K562 (cell line): ENCODE measurements around the gene GTF2A2. TPM values are rescaled to one million over a fixed set of nuclear protein-coding genes. Genes with fewer than 3 reads are reported as not detected.

Experiments used
- ATAC-seq: fragments of 200-7000 bp; cut with Tn5 transposase; 3 replicates; pipeline ENCODE4 v1.9.1; 2020; ENCODE audit warnings: moderate library complexity
- BruUV-seq: library from RNA; stranded (reverse); fragments of 400-500 nt; replicated peaks from 2 replicates; lab custom pipeline; 2021; lab: Mats Ljungman, UMichigan
- CTCF ChIA-PET: fragments of 300-600 bp; formaldehyde crosslinking; extraction: SDS; loops from one replicate; lab custom pipeline; 2021; ENCODE audit warnings: low intra/inter-chr PET ratio; lab: Yijun Ruan, JAX
- POLR2A ChIA-PET: fragments of 300-600, 350-650 bp; sonication (Branson Sonifier 250); formaldehyde crosslinking; extraction: SDS; loops from one replicate; lab custom pipeline; 2021; ENCODE audit warnings: antibody characterized with exemption, inconsistent platforms; lab: Yijun Ruan, JAX
- DNase-seq, 4 experiments: peaks; one replicate each; pipeline versions ENCODE4 v3.0.0 to v3.0.0-alpha.2; 2011 to 2018; ENCODE audit warnings: low spot score in 3 of 4, mixed read lengths in 3 of 4; ENCODE audit errors: extremely low read depth in 1 of 4
- FAIRE-seq: peaks from 2 replicates; lab custom pipeline; 2011; peaks lifted over from hg19 to GRCh38; lab: Jason Lieb, UNC
- H2AFZ ChIP-seq: 2 replicates; pipeline ENCODE4 v1.6.0; 2011; ENCODE audit warnings: low read depth, low read length, control low read depth, inconsistent platforms
- H3K27ac ChIP-seq: fragments of 200-600 bp; 3 replicates; pipeline ENCODE4 v1.8.0; 2011; ENCODE audit warnings: low read depth, mild to moderate bottlenecking, control low read depth, inconsistent platforms, low read length, moderate library complexity, mixed read lengths; ENCODE audit errors: extremely low read depth
- H3K27me3 ChIP-seq, 2 experiments: fragments of 300-600 bp in 1 of 2; 2 replicates in 1 of 2; 3 replicates in 1 of 2; pipeline versions ENCODE4 v1.6.0 to v1.8.0; 2011; ENCODE audit warnings: inconsistent platforms in 2 of 2, low read length in 2 of 2, mild to moderate bottlenecking in 1 of 2, mixed read lengths in 1 of 2, moderate library complexity in 1 of 2; ENCODE audit not compliant: control insufficient read depth in 2 of 2, insufficient read depth in 2 of 2
- H3K36me3 ChIP-seq: fragments of 300-600 bp; 3 replicates; pipeline ENCODE4 v1.8.0; 2011; ENCODE audit warnings: mild to moderate bottlenecking, low read length, inconsistent platforms; ENCODE audit not compliant: control insufficient read depth, insufficient read depth
- H3K4me1 ChIP-seq, 2 experiments: fragments of 200-600 bp in 1 of 2; replicated peaks in 1 of 2; 2 replicates in 1 of 2; 3 replicates in 1 of 2; pipeline versions ENCODE4 v1.5.1 to v1.8.0; 2011; ENCODE audit warnings: inconsistent platforms in 2 of 2, low read length in 2 of 2, mild to moderate bottlenecking in 1 of 2, mixed read lengths in 1 of 2, moderate library complexity in 1 of 2; ENCODE audit not compliant: control insufficient read depth in 2 of 2, insufficient read depth in 2 of 2
- H3K4me2 ChIP-seq: 2 replicates; pipeline ENCODE4 v1.6.1; 2011; ENCODE audit warnings: low read length, control low read depth, inconsistent platforms, mixed read lengths; ENCODE audit not compliant: insufficient read depth
- H3K4me3 ChIP-seq: fragments of 200-600 bp; sonication (generic), shearing (Covaris generic); 2 replicates; pipeline ENCODE4 v1.5.1; 2016; ENCODE audit warnings: control low read depth, inconsistent platforms
- H3K79me2 ChIP-seq: fragments of 200-600 bp; 3 replicates; pipeline ENCODE4 v1.8.0; 2011; ENCODE audit warnings: low read length, inconsistent platforms; ENCODE audit not compliant: control insufficient read depth, insufficient read depth
- H3K9ac ChIP-seq, 2 experiments: 2 replicates each; pipeline versions ENCODE4 v1.6.0 to v1.6.1; 2011; ENCODE audit warnings: low read depth in 2 of 2, low read length in 2 of 2, control low read depth in 1 of 2, inconsistent platforms in 1 of 2, mild to moderate bottlenecking in 1 of 2, mixed read lengths in 1 of 2; ENCODE audit not compliant: insufficient read depth in 1 of 2
- H3K9me1 ChIP-seq: one replicate; pipeline ENCODE4 v1.6.0; 2011; ENCODE audit warnings: inconsistent platforms, mild to moderate bottlenecking, low read length, moderate library complexity; ENCODE audit not compliant: control insufficient read depth, insufficient read depth
- H3K9me3 ChIP-seq: replicated peaks from 2 replicates; pipeline ENCODE4 v1.5.1; 2011; ENCODE audit warnings: low read depth, low read length, inconsistent platforms; ENCODE audit not compliant: control insufficient read depth, insufficient read depth
- H4K20me1 ChIP-seq: replicated peaks from 2 replicates; pipeline ENCODE4 v1.6.1; 2011; ENCODE audit warnings: low read length, inconsistent platforms, mixed read lengths; ENCODE audit not compliant: control insufficient read depth, insufficient read depth
- ATF3 ChIP-seq, 2 experiments: fragments of 450-650 bp in 1 of 2; sonication (generic) in 1 of 2; formaldehyde crosslinking in 1 of 2; IDR thresholded peaks in 1 of 2; conservative IDR thresholded peaks in 1 of 2; 2 replicates each; pipeline versions ENCODE4 v1.6.1 to v1.8.1; 2016 to 2023; ENCODE audit warnings: mild to moderate bottlenecking in 2 of 2, moderate library complexity in 2 of 2, inconsistent platforms in 1 of 2, missing genetic modification reagents in 1 of 2
- CBFA2T3 ChIP-seq: fragments of 450-650 bp; IDR thresholded peaks from 2 replicates; pipeline ENCODE4 v1.6.1; 2017
- CREB3 ChIP-seq: fragments of 450-650 bp; conservative IDR thresholded peaks from 2 replicates; pipeline ENCODE4 v1.6.1; 2016; ENCODE audit warnings: missing genetic modification characterization, low read depth, mild to moderate bottlenecking, missing compliant biosample characterization, moderate library complexity
- NEUROD1 ChIP-seq: fragments of 150-350 bp; IDR thresholded peaks from 2 replicates; pipeline ENCODE4 v1.6.1; 2014; ENCODE audit warnings: borderline replicate concordance, low read length, low read depth; ENCODE audit not compliant: partially characterized antibody
- RNF2 ChIP-seq: sonication (generic); IDR thresholded peaks from 2 replicates; pipeline ENCODE4 v1.6.1; 2016
- SOX6 ChIP-seq: fragments of 450-650 bp; IDR thresholded peaks from 2 replicates; pipeline ENCODE4 v1.6.1; 2014; ENCODE audit warnings: mild to moderate bottlenecking
- STAG1 ChIP-seq: sonication (generic); formaldehyde crosslinking; IDR thresholded peaks from 2 replicates; pipeline ENCODE4 v1.5.0; 2020; ENCODE audit warnings: missing genetic modification reagents, borderline replicate concordance
- ZNF280B ChIP-seq: fragments of 250-450 bp; sonication (Bioruptor Pico); IDR thresholded peaks from 2 replicates; pipeline ENCODE4 v1.5.1; 2021; ENCODE audit warnings: mild to moderate bottlenecking
- WGBS: fragments of 100-300 bp; shearing (Covaris generic); methylation state at CpG from one replicate; pipeline ENCODE4 v1.1.6; 2016; ENCODE audit warnings: low coverage, mixed read lengths; ENCODE audit not compliant: insufficient coverage; ENCODE audit errors: missing lambda C conversion rate; 5-methylcytosine and 5-hydroxymethylcytosine counted together
- in situ Hi-C: fragments of 300-500 bp; cut with MboI; formaldehyde crosslinking; loops from 4 replicates; pipeline ENCODE4 v1.15.0; 2018; ENCODE audit warnings: inconsistent platforms, mixed read lengths
- intact Hi-C: fragments of 100-400 bp; cut with micrococcal nuclease; formaldehyde crosslinking; loops from 2 replicates; pipeline ENCODE4 v1.14.2; 2022
- polyA plus RNA-seq, 8 experiments: library from polyadenylated mRNA; depleted of rRNA in 4 of 8; stranded (reverse) in 5 of 8; unstranded in 3 of 8; fragments of >200 nt; fragmentation: Nextera tagmentation in 2 of 8; fragmentation: Illumina TruSeq in 1 of 8; extraction: Ambion mirVana in 2 of 8; extraction: Trizol in 1 of 8; gene quantifications; 2 replicates each; pipeline versions ENCODE4 v1.2.1 to v1.2.3, GENCODE V29; 2011 to 2014; ENCODE audit warnings: inconsistent platforms in 1 of 8, missing spikeins in 1 of 8
- total RNA-seq, 7 experiments: library from RNA; depleted of rRNA in 6 of 7; stranded (reverse); fragments of >200 nt in 6 of 7; fragmentation: Illumina TruSeq in 2 of 7; extraction: Trizol in 2 of 7; gene quantifications; 2 replicates each; pipeline versions ENCODE4 v1.2.1 to v1.2.3, GENCODE V29; 2011 to 2021; ENCODE audit warnings: low replicate concordance in 1 of 7

The GTF2A2 gene
- total and polyA plus RNA-seq, 9 of the 15 experiments (the other 6 are each of a cell fraction or from before 2014, with no cell fraction given) = 128 to 656 (median 172) TPM

GRCh38 chr15:59701880-59702279 is 44.6 kb upstream of the GTF2A2 start:
- ChIA-PET POLR2A (no interaction called here), CTCF (no interaction called here)
- no peak for ATAC-seq
- Histone ChIP-seq H3K4me2 (no peak overlapping the region), H3K36me3 (no peaks in the 10 kb centered on the region), H3K4me3 (no peak overlapping the region), H4K20me1 (no peaks in the 10 kb centered on the region), H3K9ac (no peak overlapping the region), H3K27me3 (no peaks in the 10 kb centered on the region; a peak in 1 of 5 replicates), H3K9me3 (no peaks in the 10 kb centered on the region), H3K4me1 (0 out of 5 replicates have a peak, but pooled peaks cover 0 to 2% of the 10 kb centered on the region in 2 experiments), H3K9me1 (no peaks in the 10 kb centered on the region), H3K79me2 (no peaks in the 10 kb centered on the region), H3K27ac (no peak overlapping the region), H2AFZ (no peak overlapping the region; the same call in 1 of the 2 replicates)
- 7% methylated on average over 4 of the region's 4 CpGs for WGBS
- no TSS peak for BruUV-seq
- no peak for DNase-seq
- in situ Hi-C loops (no loop called here), intact Hi-C loops (no loop called here)
- FAIRE-seq = no peak
- TF ChIP-seq SOX6 (no peak), CBFA2T3 (0 out of 2 replicates have a peak, but pooled peaks have one; percentile 19)

GRCh38 chr15:59699810-59700431 is 42.6 kb upstream of the GTF2A2 start:
- no TSS peak for BruUV-seq
- intact Hi-C loops (loop anchor here (10.0 kb wide), 1 partner anchor 215 kb away; no protein-coding TSS in a partner anchor), in situ Hi-C loops (loop anchor here (10.0 kb wide), 2 partner anchors 625 to 825 kb away; no protein-coding TSS in a partner anchor)
- no peaks in the 10 kb centered on the region for H3K36me3 ChIP-seq
- FAIRE-seq (no peak), ATAC-seq (no peak), DNase-seq (no peak)
- CTCF ChIA-PET = no interaction called here
- no peak overlapping the region for H3K27ac ChIP-seq
- no peaks in the 10 kb centered on the region for H3K79me2 ChIP-seq
- no peaks in the 10 kb centered on the region for H3K9me1 ChIP-seq
- POLR2A ChIA-PET = interaction anchor here (0.6 kb wide), 1 partner anchor 730 kb away, joined by 3 read pairs; no protein-coding TSS in a partner anchor
- no peaks in the 10 kb centered on the region for H4K20me1 ChIP-seq
- H3K4me1 ChIP-seq = peaks cover 4 to 10% of the 10 kb centered on the region in 2 experiments; a peak in 3 of 5 replicates
- no peak overlapping the region for H3K4me3 ChIP-seq
- no peaks in the 10 kb centered on the region; a peak in 1 of 5 replicates for H3K27me3 ChIP-seq
- WGBS = 16% methylated on average over 4 of the region's 4 CpGs
- H3K4me2 ChIP-seq = no peak overlapping the region
- no peak overlapping the region for H3K9ac ChIP-seq
- no peaks in the 10 kb centered on the region for H3K9me3 ChIP-seq
- H2AFZ ChIP-seq = no peak overlapping the region
- TF ChIP-seq RNF2 (no peak), ATF3 (IDR thresholded peaks at IDR 0.05) (peak; percentile 71), ATF3 (CRISPR knock-in tag; conservative IDR thresholded peaks at IDR 0.05) (no peak), NEUROD1 (no peak), STAG1 (CRISPR knock-in tag) (no peak), CREB3 (tag) (no peak), ZNF280B (CRISPR knock-in tag) (no peak)
